Osteoblast (primary cell): ENCODE results near the gene MATK. TPM values are rescaled to one million over a fixed set of nuclear protein-coding genes. Genes with fewer than 3 reads are reported as not detected.
A peak's percentile ranks its signal among the peaks of the same experiment; 100 is the strongest.
"Not testable (repeated sequence)": the region's sequence is repeated elsewhere in the genome, so short reads cannot be mapped to it uniquely, and the experiment has no call there.

Experiments
- DNase-seq: peaks from one replicate; pipeline ENCODE4 v3.0.0; 2011; ENCODE audit warnings: low spot score, mixed read lengths; ENCODE audit not compliant: insufficient read length; ENCODE audit errors: missing footprints
- H2AFZ ChIP-seq: 2 replicates; pipeline ENCODE4 v1.6.0; 2011; ENCODE audit warnings: mild to moderate bottlenecking, low read length
- H3K27ac ChIP-seq: 2 replicates; pipeline ENCODE4 v1.5.1; 2011; ENCODE audit warnings: mild to moderate bottlenecking, low read depth, low read length, moderate library complexity
- H3K27me3 ChIP-seq: 2 replicates; pipeline ENCODE4 v1.6.0; 2012; ENCODE audit warnings: mild to moderate bottlenecking, control low read depth, inconsistent platforms, low read length, moderate library complexity; ENCODE audit not compliant: insufficient read depth
- H3K36me3 ChIP-seq: 2 replicates; pipeline ENCODE4 v1.5.1; 2011; ENCODE audit warnings: mild to moderate bottlenecking, low read length, control low read depth, moderate library complexity; ENCODE audit not compliant: insufficient read depth
- H3K4me1 ChIP-seq: 2 replicates; pipeline ENCODE4 v1.5.1; 2011; ENCODE audit warnings: mild to moderate bottlenecking, low read length, control low read depth, moderate library complexity; ENCODE audit not compliant: insufficient read depth
- H3K4me2 ChIP-seq: 2 replicates; pipeline ENCODE4 v1.6.0; 2011; ENCODE audit warnings: mild to moderate bottlenecking, low read length; ENCODE audit not compliant: insufficient read depth
- H3K4me3 ChIP-seq: fragments of 200-600 bp; sonication (generic); 3 replicates; pipeline ENCODE4 v1.5.1; 2012; ENCODE audit warnings: mild to moderate bottlenecking, low read length, inconsistent platforms; ENCODE audit not compliant: insufficient read depth
- H3K79me2 ChIP-seq: 2 replicates; pipeline ENCODE4 v1.6.0; 2012; ENCODE audit warnings: mild to moderate bottlenecking, low read length, control low read depth, inconsistent platforms; ENCODE audit not compliant: insufficient read depth
- H3K9me3 ChIP-seq: 2 replicates; pipeline ENCODE4 v1.5.1; 2011; ENCODE audit warnings: low read depth, low read length, control low read depth
- H4K20me1 ChIP-seq: 2 replicates; pipeline ENCODE4 v1.6.0; 2012; ENCODE audit warnings: mild to moderate bottlenecking, low read length, control low read depth; ENCODE audit not compliant: insufficient read depth
- total RNA-seq: library from RNA; depleted of rRNA; stranded (reverse); fragments of >200 nt; gene quantifications from 2 replicates; pipeline ENCODE4 v1.2.3, GENCODE V29; 2012
- TF ChIP-seq, protein P1 (sequence below): IDR thresholded peaks from 2 replicates; pipeline ENCODE4 v1.5.1; 2011; ENCODE audit warnings: mild to moderate bottlenecking, low read depth, low read length, moderate library complexity; ENCODE audit errors: extremely low read depth

Gene MATK
- total RNA-seq, 1 donor, result not detected

GRCh38 chr19:3761382-3762129 lies 24.6 kb downstream of the MATK start, which contains the start of gene APBA3:
TSS of gene APBA3 (minus strand) at chr19:3761692. CDS start at chr19:3760264, 1,428 bp downstream.
- Histone ChIP-seq H3K79me2 (peaks cover 29% of the 10 kb centered on the region), H3K36me3 (peaks cover 18% of the 10 kb centered on the region), H2AFZ (peak within 1 kb of the TSS; percentile 96), H3K4me1 (peaks cover 14% of the 10 kb centered on the region), H4K20me1 (no peaks in the 10 kb centered on the region), H3K9me3 (no peaks in the 10 kb centered on the region), H3K27ac (peak within 1 kb of the TSS; percentile 99), H3K4me2 (peak within 1 kb of the TSS; percentile 95), H3K4me3 (peak within 1 kb of the TSS; percentile 96), H3K27me3 (no peaks in the 10 kb centered on the region)
- TF ChIP-seq, protein P1, sequence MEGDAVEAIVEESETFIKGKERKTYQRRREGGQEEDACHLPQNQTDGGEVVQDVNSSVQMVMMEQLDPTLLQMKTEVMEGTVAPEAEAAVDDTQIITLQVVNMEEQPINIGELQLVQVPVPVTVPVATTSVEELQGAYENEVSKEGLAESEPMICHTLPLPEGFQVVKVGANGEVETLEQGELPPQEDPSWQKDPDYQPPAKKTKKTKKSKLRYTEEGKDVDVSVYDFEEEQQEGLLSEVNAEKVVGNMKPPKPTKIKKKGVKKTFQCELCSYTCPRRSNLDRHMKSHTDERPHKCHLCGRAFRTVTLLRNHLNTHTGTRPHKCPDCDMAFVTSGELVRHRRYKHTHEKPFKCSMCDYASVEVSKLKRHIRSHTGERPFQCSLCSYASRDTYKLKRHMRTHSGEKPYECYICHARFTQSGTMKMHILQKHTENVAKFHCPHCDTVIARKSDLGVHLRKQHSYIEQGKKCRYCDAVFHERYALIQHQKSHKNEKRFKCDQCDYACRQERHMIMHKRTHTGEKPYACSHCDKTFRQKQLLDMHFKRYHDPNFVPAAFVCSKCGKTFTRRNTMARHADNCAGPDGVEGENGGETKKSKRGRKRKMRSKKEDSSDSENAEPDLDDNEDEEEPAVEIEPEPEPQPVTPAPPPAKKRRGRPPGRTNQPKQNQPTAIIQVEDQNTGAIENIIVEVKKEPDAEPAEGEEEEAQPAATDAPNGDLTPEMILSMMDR, result peak; percentile 64
- peak; percentile 99 for DNase-seq

GRCh38 chr19:3760871-3761361 lies 25.3 kb downstream of the MATK start:
- peak overlapping the region; percentile 82 for H3K27ac ChIP-seq
- H3K4me1 ChIP-seq, result peaks cover 14% of the 10 kb centered on the region
- peak overlapping the region; percentile 75 for H2AFZ ChIP-seq
- H3K27me3 ChIP-seq, result no peaks in the 10 kb centered on the region
- H3K36me3 ChIP-seq, result peaks cover 19% of the 10 kb centered on the region
- peak overlapping the region; percentile 90 for H3K4me3 ChIP-seq
- peaks cover 29% of the 10 kb centered on the region for H3K79me2 ChIP-seq
- DNase-seq, result no peak
- peak overlapping the region; percentile 95 for H3K4me2 ChIP-seq
- TF ChIP-seq, protein P1, result no peak
- H3K9me3 ChIP-seq, result no peaks in the 10 kb centered on the region
- no peaks in the 10 kb centered on the region for H4K20me1 ChIP-seq

GRCh38 chr19:3759482-3760254 lies 26.5 kb downstream of the MATK start:
- Histone ChIP-seq H3K4me1 (peaks cover 14% of the 10 kb centered on the region), H3K9me3 (no peaks in the 10 kb centered on the region), H3K4me2 (no peak overlapping the region), H2AFZ (no peak overlapping the region), H3K4me3 (no peak overlapping the region), H3K36me3 (peaks cover 14% of the 10 kb centered on the region), H3K27ac (no peak overlapping the region), H3K27me3 (no peaks in the 10 kb centered on the region), H3K79me2 (peaks cover 27% of the 10 kb centered on the region), H4K20me1 (no peaks in the 10 kb centered on the region)
- no peak for DNase-seq
- TF ChIP-seq, protein P1, result no peak

GRCh38 chr19:3758297-3758696 lies 27.9 kb downstream of the MATK start:
- DNase-seq, result not testable (repeated sequence)
- peaks cover 13% of the 10 kb centered on the region for H3K4me1 ChIP-seq

DNA sequence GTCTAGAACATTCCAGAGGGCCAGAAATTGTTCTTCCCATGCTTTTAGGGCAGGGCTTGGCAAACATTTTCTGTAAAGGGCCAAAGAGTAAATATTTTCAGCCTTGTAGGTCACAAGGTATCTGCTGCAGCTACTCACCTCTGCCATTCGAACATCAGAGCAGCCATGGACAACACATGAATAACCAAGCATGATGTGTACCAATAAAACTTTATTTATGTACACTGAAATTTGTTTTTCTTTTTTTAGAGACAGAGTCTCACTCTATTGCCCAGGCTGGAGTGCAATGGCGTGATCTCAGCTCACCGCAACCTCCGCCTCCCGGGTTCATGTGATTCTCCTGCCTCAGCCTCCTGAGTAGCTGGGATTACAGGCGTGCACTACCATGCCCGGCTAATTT lies 28.5 kb downstream of the MATK start:
- H3K79me2 ChIP-seq, result peaks cover 22% of the 10 kb centered on the region
- not testable (repeated sequence) for H4K20me1 ChIP-seq, H3K4me3 ChIP-seq, H2AFZ ChIP-seq, H3K4me1 ChIP-seq, DNase-seq, H3K27ac ChIP-seq, H3K4me2 ChIP-seq, H3K9me3 ChIP-seq, H3K27me3 ChIP-seq
- peaks cover 14% of the 10 kb centered on the region for H3K36me3 ChIP-seq

More at GRCh38 chr19:3758297-3758696, 27.9 kb downstream of the MATK start:
- not testable (repeated sequence) for H2AFZ ChIP-seq, H3K27ac ChIP-seq, H3K27me3 ChIP-seq, H3K4me2 ChIP-seq, H3K4me3 ChIP-seq, H4K20me1 ChIP-seq, H3K9me3 ChIP-seq
- H3K79me2 ChIP-seq, result peaks cover 26% of the 10 kb centered on the region
- H3K36me3 ChIP-seq, result peaks cover 14% of the 10 kb centered on the region
